ENCODE results near the gene YPEL2. TPM values are rescaled to one million over a fixed set of nuclear protein-coding genes. Genes with fewer than 3 reads are reported as not detected.

The YPEL2 gene
- total RNA-seq, 1 experiment from 2014 or later: 3.0 TPM

DNA sequence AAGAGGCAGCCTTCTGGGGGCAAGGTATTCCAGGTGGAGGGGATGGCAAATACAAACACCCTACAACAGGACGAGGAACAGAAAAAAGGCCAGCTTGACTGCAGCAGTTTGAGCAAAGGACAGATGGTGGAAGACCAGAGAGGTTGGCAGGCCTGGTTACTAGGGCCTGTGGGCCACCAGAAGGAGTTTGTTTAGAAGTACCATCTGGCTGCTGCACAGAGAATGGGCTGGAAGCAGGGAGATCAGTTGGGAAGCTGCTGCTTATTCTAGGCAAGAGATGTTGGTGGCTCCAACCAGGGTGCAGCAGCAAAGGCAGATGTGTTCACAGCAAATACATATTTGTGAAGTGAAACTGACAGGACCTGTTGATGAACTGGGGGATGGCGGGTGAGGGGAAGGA, 2.9 kb upstream of the YPEL2 start:
- in situ Hi-C loops (cut with HindIII; ENCODE audit: low pct_unique_long_range_greater_than_20kb, low sequenced_read_pairs): loop anchor here (25.0 kb wide), 1 partner anchor 109 kb away; no protein-coding TSS in a partner anchor
- no peak for DNase-seq (ENCODE audit: low read depth)

DNA sequence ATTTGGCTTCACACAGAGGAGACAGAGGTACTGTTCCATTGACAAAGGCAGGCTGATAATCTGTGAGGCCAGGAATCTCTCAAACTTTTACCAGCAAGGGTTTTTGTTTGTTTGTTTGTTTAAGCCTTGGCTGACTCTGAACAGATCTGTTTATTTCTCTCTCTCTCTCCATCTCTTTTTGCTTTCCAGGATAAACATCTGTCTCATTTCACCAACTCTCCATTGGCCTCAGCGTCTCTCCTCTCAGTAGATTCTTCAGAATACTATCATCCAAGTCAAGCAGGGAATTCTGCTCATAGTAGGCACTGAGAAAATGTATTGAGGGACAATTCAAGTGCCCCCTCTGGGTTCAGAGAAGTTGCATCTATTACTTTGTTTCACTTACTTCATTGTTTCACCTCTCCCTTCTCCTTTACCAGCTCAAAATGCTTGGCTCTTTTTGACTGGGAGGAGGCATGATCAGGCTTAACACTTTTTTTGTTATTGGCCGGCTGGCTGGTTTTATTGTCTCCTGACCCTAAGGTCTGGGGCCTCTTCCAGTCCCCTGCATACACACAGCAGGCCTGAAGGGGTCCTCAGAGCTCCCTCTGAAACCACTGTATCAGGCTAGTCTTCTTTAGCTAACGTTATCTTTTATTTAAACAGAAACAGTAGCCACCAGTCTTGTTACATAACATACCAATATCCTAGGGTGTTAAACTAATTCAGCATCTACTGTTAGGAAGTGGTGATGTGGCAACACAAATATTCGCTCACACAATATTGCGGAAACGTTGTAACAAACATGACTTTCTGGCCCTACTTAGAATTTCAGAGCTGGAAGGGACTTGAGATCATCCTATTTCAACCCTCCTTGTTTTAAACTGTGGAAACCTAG, 2.0 kb upstream of the YPEL2 start:
- in situ Hi-C loops (cut with HindIII; ENCODE audit: low pct_unique_long_range_greater_than_20kb, low sequenced_read_pairs): loop anchor here (25.0 kb wide), 1 partner anchor 108 kb away; no protein-coding TSS in a partner anchor
- peak; percentile 78 for DNase-seq (ENCODE audit: low read depth)

DNA sequence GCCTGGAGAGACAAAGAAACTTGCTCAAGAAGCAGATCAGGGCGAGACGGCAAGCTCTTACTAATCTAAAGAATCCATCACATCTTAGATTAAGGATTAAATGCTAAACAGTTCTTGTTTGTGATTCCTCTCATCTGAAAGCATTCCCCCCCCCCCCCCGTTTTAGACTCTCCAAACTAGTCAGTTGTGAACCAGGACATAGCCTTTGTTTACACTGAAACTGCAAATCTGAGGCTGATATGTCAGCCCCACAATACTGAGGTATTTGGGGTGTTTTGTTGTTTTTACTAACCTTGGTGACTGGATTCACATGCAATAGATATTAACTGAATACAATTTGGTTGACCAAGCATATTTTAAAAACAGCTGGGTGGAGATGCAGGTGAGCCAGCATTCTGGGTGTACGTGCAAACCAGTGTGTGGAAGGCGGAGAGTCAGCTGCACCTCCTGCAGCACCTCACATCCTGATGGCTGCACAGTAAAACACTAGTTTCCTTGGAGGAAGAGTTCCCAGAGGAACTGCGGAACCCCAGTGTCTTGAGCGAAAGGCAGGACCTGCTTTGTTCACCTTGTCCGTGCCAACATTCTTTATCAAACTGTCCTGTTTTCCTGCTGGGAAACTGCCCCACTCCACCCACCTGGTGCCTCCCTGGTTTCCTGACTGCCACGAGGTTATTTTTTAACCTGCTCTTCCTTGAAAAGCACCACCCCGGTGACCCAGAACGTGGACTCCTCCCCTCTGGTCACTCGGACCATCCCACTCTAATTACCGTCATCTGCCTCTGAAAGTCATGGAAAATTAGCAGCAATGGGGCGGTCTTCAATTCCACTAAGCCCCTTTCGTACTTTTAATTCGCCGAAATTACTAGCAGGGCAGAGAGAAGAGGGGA, 1.2 kb upstream of the YPEL2 start:
- in situ Hi-C loops (cut with HindIII; ENCODE audit: low pct_unique_long_range_greater_than_20kb, low sequenced_read_pairs): loop anchor here (25.0 kb wide), 1 partner anchor 107 kb away; no protein-coding TSS in a partner anchor
- peak; percentile 92 for DNase-seq (ENCODE audit: low read depth)

GRCh38 chr17:59331929-59332748, 684 bp downstream of the YPEL2 start:
- in situ Hi-C loops (cut with HindIII; ENCODE audit: low pct_unique_long_range_greater_than_20kb, low sequenced_read_pairs): loop anchor here (25.0 kb wide), 1 partner anchor 105 kb away; no protein-coding TSS in a partner anchor
- DNase-seq (ENCODE audit: low read depth): peak; percentile 13

DNA sequence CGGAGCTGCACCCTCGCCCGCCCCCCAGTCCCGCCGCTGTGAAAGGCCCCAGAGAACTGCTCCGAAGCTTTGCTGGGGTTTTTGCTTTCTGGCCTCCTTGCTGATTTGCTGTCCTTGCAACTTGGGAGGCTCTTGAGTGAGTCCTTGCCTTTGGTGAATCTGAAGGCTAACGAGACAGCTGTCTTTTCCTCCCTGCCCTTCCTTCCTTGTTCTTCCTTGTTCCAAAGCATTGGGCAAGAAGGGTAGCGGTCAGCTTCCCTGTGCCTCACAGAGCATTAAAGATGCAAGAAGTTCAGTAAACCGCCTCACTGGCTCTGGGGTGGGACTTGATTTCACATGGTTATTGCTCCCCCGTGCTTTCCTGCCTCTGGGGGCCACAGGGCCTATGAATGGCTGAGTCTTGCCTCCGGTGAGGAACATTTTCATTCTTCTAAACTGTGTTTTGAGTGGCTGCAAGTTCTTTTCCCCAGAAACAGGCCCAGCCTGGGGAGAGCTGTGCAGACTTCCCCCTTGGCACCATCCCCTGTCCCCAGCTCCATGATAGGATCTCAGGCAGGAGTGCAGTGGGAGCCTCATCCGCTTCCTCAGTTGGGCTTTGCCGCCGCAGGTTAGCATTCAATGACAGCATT, 1.4 kb downstream of the YPEL2 start:
- in situ Hi-C loops (cut with HindIII; ENCODE audit: low pct_unique_long_range_greater_than_20kb, low sequenced_read_pairs): loop anchor here (25.0 kb wide), 1 partner anchor 104 kb away; no protein-coding TSS in a partner anchor
- DNase-seq (ENCODE audit: low read depth): peak; percentile 23

DNA sequence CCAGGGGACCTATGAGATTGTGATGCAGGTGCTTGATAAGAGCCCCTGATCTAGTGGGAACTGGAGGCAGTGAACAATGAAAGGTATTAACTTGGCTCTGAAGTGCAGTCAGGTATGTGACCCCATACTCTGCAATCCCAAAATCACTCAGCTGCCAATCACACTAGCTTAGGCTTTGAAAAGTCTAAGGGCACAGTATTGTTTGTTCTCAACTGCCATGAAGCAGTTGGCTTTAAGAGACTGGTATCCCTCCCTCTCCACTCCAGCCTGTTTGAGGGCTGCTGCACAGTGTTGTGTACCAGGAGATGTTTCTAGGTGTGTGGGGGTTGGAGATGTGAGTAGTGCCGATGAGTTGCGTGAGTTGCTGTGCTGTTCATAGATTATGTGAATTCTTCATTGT, 2.4 kb downstream of the YPEL2 start:
- DNase-seq (ENCODE audit: low read depth): no peak
- in situ Hi-C loops (cut with HindIII; ENCODE audit: low pct_unique_long_range_greater_than_20kb, low sequenced_read_pairs): loop anchor here (25.0 kb wide), 1 partner anchor 103 kb away; no protein-coding TSS in a partner anchor

DNA sequence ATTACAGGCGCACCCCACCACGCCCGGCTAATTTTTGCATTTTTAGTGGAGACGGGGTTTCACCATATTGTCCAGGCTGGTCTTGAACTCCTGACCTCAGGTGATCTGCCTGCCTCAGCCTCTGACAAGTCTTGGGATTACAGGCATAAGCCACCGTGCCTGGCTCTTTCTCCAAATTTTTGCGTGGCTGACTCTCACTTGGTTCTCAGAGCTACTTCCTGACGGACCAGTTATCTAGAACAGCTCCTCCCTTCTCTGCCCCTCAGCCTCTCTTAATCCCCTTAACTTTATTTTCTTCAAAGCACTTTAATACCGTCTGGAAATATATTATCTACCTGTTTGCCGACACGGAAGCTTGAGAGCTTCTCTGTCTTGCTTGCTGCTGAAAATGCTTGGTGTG, 4.2 kb downstream of the YPEL2 start:
- DNase-seq (ENCODE audit: low read depth): no peak
- in situ Hi-C loops (cut with HindIII; ENCODE audit: low pct_unique_long_range_greater_than_20kb, low sequenced_read_pairs): loop anchor here (25.0 kb wide), 1 partner anchor 102 kb away; no protein-coding TSS in a partner anchor

GRCh38 chr17:59337741-59338299, 6.4 kb downstream of the YPEL2 start:
- in situ Hi-C loops (cut with HindIII; ENCODE audit: low pct_unique_long_range_greater_than_20kb, low sequenced_read_pairs): loop anchor here (25.0 kb wide), 1 partner anchor 99 kb away; no protein-coding TSS in a partner anchor
- no peak for DNase-seq (ENCODE audit: low read depth)

GRCh38 chr17:59338498-59338897, 7.0 kb downstream of the YPEL2 start:
- in situ Hi-C loops (cut with HindIII; ENCODE audit: low pct_unique_long_range_greater_than_20kb, low sequenced_read_pairs): loop anchor here (25.0 kb wide), 1 partner anchor 99 kb away; no protein-coding TSS in a partner anchor

GRCh38 chr17:59341922-59342321, 10.5 kb downstream of the YPEL2 start:
- in situ Hi-C loops (cut with HindIII; ENCODE audit: low pct_unique_long_range_greater_than_20kb, low sequenced_read_pairs): loop anchor here (25.0 kb wide), 1 partner anchor 95 kb away; no protein-coding TSS in a partner anchor
- no peak for DNase-seq (ENCODE audit: low read depth)

More at GRCh38 chr17:59338498-59338897, 7.0 kb downstream of the YPEL2 start:
- DNase-seq (ENCODE audit: low read depth): no peak

- no peak for DNase-seq (ENCODE audit: low read depth)
- in situ Hi-C loops (cut with HindIII; ENCODE audit: low pct_unique_long_range_greater_than_20kb, low sequenced_read_pairs): loop anchor here (25.0 kb wide), 1 partner anchor 95 kb away; no protein-coding TSS in a partner anchor
Measured at GRCh38 chr17:59342681-59343131, 11.3 kb downstream of the YPEL2 start.

GRCh38 chr17:59345476-59345875, 14.0 kb downstream of the YPEL2 start:
- no peak for DNase-seq (ENCODE audit: low read depth)
- in situ Hi-C loops (cut with HindIII; ENCODE audit: low pct_unique_long_range_greater_than_20kb, low sequenced_read_pairs): loop anchor here (25.0 kb wide), 1 partner anchor 92 kb away; no protein-coding TSS in a partner anchor

DNA sequence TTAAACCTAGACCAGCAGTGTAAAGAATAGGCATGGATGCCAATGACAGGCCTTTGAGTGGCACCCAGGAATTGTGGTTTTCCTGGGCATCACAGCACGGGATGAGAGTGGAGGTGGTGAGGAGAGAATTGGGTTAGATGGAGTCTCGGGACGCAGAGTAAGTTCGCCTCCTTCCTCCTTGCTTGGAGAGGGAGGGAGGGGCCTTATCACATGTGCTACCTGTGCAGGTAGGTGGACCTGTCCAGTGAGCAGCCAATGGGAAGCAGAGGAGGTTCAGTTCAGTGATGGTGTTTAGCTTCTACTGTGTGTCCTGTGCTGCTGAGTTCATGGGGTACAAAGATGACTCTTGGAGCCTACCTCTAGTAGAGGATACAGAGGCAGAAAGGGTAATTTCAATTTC, 14.9 kb downstream of the YPEL2 start:
- no peak for DNase-seq (ENCODE audit: low read depth)
- in situ Hi-C loops (cut with HindIII; ENCODE audit: low pct_unique_long_range_greater_than_20kb, low sequenced_read_pairs): loop anchor here (25.0 kb wide), 1 partner anchor 91 kb away; no protein-coding TSS in a partner anchor

- in situ Hi-C loops (cut with HindIII; ENCODE audit: low pct_unique_long_range_greater_than_20kb, low sequenced_read_pairs): loop anchor here (25.0 kb wide), 1 partner anchor 90 kb away; no protein-coding TSS in a partner anchor
- DNase-seq (ENCODE audit: low read depth): no peak
Measured at GRCh38 chr17:59346876-59347407, 15.5 kb downstream of the YPEL2 start.

GRCh38 chr17:59347975-59348391, 16.5 kb downstream of the YPEL2 start:
- in situ Hi-C loops (cut with HindIII; ENCODE audit: low pct_unique_long_range_greater_than_20kb, low sequenced_read_pairs): loop anchor here (25.0 kb wide), 1 partner anchor 89 kb away; no protein-coding TSS in a partner anchor
- no peak for DNase-seq (ENCODE audit: low read depth)

DNA sequence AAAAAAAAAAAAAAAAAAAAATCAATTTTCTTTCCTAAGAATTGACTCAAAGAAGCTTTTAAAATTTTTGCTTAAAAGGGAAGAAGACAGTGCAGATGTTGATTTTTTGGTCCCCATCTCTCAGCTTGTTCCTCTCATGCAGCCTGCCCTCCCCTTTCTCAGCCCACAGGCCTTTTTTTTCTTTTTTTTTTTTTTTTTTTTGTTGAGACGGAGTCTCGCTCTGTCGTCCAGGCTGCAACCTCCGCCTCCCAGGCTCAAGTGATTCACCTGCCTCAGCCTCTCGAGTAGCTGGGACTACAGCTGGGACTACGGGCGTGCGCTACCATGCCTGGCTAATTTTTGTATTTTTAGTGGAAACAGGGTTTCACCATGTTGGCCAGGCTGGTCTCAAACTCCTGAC, 17.7 kb downstream of the YPEL2 start:
- DNase-seq (ENCODE audit: low read depth): no peak
- in situ Hi-C loops (cut with HindIII; ENCODE audit: low pct_unique_long_range_greater_than_20kb, low sequenced_read_pairs): loop anchor here (25.0 kb wide), 1 partner anchor 88 kb away; no protein-coding TSS in a partner anchor

Data from Caki2 (cell line).